ENCODE data around the gene CLPTM1L.

DNA sequence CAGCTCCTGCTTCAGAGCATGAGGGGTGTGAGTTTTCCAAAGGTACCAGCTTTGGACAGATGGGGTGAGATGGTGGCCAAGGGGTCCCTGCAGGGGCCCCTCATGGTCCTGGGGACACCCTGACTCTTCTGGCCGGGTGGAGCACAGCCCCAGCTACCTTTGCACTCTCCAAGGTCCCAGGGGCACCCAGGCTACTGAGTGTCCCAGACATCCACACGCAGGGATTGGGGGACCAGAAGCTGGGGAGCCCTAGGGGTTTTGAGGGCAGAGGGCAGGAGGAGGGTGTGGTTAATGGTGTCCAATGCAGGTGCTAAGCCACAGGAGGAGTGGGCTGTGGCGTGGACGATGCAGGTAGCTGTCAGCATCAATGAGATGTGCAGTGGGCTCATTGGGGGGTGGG lies 16.0 kb upstream of the CLPTM1L start:
- TF ChIP-seq EZH2 (IDR thresholded peaks at IDR 0.05) (no peak), POLR2AphosphoS5 (IDR thresholded peaks at IDR 0.05; ENCODE audit: borderline replicate concordance, low read depth, low read length) (no peak)
